ENCODE results near the gene OSBPL10.

- no peak for TF ChIP-seq CTCF (conservative IDR thresholded peaks at IDR 0.05 in 1 of 2, IDR thresholded peaks at IDR 0.05 in 1 of 2; ENCODE audit: low read depth in 1 of 2, low read length in 2 of 2)
- no peak for TF ChIP-seq EZH2 (IDR thresholded peaks at IDR 0.05; ENCODE audit: low read length, missing control alignments)
Measured at GRCh38 chr3:31984321-31984720, 3.3 kb upstream of the OSBPL10 start.

Data from fibroblast of lung (primary cell).